ENCODE data around the gene DNAJC4. TPM values are rescaled to one million over a fixed set of nuclear protein-coding genes. Genes with fewer than 3 reads are reported as not detected.

The DNAJC4 gene
- total RNA-seq, 1 experiment from 2014 or later, result 3.5 TPM

DNA sequence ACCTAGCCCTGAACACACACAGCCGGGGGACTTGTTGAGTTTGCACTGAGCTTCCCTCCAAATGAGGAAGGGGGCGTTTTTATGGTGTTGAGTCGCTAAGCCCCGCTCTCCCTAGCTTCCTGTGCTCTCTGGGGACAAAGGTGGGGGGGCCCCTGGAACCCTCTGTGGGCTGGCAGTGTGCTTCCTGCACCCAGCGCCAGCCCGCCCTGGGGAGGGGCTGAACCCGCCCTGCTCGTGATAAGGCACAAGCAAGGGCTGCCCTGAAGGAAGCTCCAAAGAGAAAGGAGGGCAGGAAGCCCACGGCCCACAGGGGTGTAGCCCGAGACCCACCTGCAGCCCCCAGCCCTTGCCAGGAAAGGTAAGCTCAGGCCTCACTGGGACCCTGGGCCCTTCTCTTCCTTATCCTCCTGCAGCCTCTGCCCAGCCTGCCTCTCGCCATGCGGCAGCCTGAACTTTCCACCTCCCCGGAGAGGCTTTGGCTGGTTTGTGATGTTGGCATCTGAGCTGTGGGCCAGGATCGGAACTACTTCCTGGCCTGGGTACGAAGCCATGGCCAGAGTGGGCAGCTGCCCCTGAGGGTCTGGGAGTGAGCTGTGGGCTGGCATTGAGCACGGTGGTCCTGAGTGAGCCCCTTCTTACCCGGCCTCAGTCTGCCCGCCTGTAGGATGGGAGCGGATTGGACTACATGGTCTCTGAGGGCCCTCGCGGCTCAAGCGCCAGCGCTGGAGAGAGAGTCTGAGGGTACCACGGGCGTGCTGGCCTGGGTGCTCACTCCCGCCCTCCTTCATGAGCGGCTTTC, 23.7 kb upstream of the DNAJC4 start, which contains the start of gene FERMT3:
FERMT3 (plus strand) TSS at position 265 of the 799 bp plus-strand sequence. CDS start 644 bp downstream, outside the sequence.
- no peak for DNase-seq
- peaks cover 52% of the 10 kb centered on the region for H3K36me3 ChIP-seq
- H3K9me3 ChIP-seq, result no peaks in the 10 kb centered on the region
- H3K4me3 ChIP-seq, result no peak within 1 kb of the TSS
- no peaks in the 10 kb centered on the region for H3K27me3 ChIP-seq

DNA sequence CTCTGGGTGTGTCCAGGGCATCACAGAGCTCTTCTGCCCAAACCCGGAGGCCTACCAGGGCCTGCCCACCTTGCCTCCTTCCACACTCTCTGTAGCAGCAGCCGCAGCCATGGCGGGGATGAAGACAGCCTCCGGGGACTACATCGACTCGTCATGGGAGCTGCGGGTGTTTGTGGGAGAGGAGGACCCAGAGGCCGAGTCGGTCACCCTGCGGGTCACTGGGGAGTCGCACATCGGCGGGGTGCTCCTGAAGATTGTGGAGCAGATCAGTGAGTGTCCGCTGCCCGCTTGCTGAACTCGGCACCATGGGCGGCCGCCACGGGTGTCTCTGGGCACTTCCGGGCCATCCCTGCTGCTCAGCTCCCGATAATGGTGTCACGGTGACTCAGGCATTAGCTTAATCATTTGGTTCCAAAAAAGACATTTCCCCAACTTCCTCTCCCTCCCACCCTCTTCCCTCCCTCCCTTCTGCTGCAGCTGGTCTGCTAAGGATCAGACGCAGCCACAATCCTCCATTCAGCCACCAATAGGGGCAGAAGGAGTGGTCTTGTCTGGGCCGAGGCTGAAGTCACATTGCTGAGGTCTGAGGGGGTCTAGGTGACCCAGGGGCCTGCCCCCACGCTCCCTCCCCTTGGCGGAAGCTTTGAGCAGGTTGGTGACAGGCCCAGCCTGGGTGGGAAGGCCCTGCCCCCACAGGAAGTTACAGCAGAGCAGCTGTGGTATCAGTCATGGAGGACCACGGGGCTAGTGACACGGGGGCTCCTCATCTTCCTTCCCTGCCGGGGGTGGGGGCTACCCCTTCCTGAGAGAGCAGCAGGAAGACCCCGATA, 22.9 kb upstream of the DNAJC4 start:
- peaks cover 48% of the 10 kb centered on the region for H3K36me3 ChIP-seq
- no peaks in the 10 kb centered on the region for H3K9me3 ChIP-seq
- H3K27me3 ChIP-seq, result no peaks in the 10 kb centered on the region
- no peak overlapping the region for H3K4me3 ChIP-seq
- DNase-seq, result no peak

DNA sequence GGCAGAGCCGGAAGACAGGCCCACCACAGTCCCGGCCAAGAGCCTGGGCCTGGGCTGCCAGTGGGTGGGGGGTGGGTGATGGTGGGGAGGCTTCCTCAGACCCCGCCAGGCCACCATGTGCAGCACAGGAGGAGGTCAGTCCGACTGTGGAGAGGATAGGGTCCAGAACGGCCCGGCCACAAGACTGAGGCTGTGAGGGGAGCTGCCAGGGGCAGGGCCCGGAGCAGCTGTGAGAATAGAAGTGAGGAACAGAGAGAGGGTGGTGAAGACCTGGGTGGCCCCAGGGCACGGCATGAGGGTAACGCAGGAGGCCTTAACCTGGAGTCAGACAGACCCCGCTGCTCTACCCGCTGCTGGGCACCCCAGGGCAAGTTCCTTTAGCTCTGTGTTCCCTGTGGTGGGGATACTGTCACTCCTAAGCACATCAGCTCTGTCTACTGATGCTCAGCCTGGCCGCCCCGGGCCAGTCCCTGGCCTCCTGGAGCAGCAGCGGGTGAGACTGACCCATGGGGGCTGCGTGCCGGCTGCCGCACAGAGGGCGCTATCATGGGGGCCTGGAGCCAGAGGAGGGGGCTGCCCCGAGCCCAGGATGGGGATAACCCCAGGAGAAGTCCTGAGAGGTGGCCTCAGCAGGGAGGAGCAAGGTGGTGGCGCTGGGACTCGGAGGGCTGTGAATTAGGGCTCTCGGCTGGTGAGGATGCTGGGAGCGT, 22.1 kb upstream of the DNAJC4 start:
- Histone ChIP-seq H3K4me3 (no peak overlapping the region), H3K27me3 (no peaks in the 10 kb centered on the region), H3K9me3 (no peaks in the 10 kb centered on the region), H3K36me3 (peaks cover 40% of the 10 kb centered on the region)
- no peak for DNase-seq

DNA sequence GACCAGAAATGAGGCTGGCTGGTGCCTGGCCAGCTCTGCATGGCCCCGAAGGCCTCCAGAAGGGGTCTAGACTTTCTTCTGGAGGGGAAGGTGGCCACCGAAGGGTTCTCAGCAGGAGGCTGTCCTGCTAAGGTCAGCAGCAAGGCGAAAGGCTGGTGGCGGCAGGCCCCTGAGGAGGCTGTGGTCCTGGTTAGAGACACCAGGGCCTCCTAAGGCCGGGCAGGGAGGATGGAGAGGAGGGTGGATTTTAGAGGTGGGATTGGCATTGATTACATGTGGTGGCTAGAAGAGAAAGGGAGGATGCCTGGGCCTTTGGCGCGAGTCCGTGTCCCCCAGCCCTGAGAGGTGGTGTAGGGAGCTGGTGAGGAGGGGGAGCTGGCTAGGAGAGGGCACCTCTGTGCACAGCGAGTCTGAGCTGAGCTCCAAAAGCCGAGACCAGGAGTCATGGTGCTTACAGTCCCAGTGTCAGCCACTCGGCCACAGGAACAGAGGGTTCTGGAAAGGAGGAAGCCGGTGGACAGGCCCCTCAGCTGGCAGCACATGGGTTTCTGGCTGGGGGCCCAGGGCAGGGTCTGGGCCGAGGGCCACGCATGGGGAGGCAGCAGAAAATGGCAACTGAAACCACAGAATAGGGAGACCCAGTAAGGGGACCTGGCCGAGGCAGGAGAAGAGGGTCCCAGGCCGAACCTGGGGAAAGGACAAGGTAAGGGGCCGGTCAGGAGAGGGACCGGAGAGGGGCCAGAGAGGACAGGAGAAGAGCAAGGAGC, 21.4 kb upstream of the DNAJC4 start:
- H3K4me3 ChIP-seq, result no peak overlapping the region
- DNase-seq, result no peak
- H3K27me3 ChIP-seq, result no peaks in the 10 kb centered on the region
- peaks cover 33% of the 10 kb centered on the region for H3K36me3 ChIP-seq
- H3K9me3 ChIP-seq, result no peaks in the 10 kb centered on the region

DNA sequence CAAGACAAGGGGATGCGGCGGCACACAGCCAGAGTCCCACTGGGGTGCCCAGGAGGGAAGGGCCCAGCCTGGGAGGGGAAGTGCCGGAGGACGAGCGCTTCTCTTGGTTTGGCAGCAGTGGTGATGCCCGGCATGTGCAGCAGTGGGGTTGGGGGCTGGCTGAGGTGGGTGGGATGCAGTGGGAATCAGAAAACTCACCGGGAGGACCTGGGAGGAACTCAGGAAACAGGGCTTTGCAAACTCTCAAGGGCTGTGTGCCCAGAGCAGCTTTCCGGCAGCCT, 20.8 kb upstream of the DNAJC4 start:
- Histone ChIP-seq H3K4me3 (no peak overlapping the region), H3K27me3 (no peaks in the 10 kb centered on the region), H3K36me3 (peaks cover 27% of the 10 kb centered on the region), H3K9me3 (no peaks in the 10 kb centered on the region)
- no peak for DNase-seq

GRCh38 chr11:64210301-64211020, 19.9 kb upstream of the DNAJC4 start:
- H3K4me3 ChIP-seq, result no peak overlapping the region
- no peaks in the 10 kb centered on the region for H3K27me3 ChIP-seq
- H3K9me3 ChIP-seq, result no peaks in the 10 kb centered on the region
- no peak for DNase-seq
- peaks cover 18% of the 10 kb centered on the region for H3K36me3 ChIP-seq

DNA sequence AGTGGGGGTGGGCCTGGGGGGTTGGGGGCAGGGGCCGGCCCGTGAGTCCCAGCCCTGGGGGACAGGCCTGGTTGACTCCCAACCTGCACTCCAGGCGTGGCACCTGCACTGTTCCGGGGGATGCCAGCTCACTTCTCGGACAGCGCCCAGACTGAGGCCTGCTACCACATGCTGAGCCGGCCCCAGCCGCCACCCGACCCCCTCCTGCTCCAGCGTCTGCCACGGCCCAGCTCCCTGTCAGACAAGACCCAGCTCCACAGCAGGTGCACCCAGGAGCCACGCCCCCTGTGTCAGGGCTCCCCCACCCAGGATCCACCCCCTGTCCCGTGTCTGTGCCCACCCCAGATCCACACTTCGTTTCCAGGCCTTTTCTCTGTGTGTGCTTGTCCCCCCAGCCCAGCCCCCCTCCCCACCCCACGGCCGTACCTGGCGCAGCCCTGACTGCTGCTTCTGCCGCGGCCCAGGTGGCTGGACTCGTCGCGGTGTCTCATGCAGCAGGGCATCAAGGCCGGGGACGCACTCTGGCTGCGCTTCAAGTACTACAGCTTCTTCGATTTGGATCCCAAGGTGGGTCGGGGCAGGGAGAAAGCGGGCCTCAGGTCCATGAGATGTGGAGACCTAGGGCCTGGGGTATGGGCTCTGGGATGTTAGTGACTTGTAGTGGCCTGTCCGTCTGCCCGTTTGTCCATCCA, 19.0 kb upstream of the DNAJC4 start:
- no peak for DNase-seq
- H3K36me3 ChIP-seq, result peaks cover 9% of the 10 kb centered on the region
- H3K9me3 ChIP-seq, result no peaks in the 10 kb centered on the region
- no peak overlapping the region for H3K4me3 ChIP-seq
- no peaks in the 10 kb centered on the region for H3K27me3 ChIP-seq

DNA sequence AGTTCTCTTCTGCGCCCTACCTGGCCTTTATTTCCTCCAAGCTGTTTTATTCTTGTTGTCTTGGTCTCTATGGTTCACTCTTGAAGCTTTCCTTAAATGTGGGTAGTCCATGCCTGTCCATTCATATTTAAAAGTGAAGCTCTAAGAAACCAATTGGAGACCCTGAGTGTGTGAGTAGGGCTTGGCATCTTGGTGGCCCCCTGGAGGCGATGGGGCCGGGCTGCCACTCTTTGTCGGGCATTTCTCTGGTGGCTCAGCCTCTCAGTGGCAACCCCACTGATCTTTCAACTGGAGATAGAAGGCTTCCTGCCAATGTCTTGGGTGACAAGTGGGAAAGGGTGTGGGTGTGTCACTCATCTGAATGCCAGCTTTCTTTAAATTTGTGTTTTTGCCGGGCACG, 13.5 kb upstream of the DNAJC4 start:
- Histone ChIP-seq H3K36me3 (peaks cover 7% of the 10 kb centered on the region; the same call in 1 of the 2 replicates), H3K4me3 (no peak overlapping the region), H3K27me3 (no peaks in the 10 kb centered on the region), H3K9me3 (no peaks in the 10 kb centered on the region)
- DNase-seq, result no peak

DNA sequence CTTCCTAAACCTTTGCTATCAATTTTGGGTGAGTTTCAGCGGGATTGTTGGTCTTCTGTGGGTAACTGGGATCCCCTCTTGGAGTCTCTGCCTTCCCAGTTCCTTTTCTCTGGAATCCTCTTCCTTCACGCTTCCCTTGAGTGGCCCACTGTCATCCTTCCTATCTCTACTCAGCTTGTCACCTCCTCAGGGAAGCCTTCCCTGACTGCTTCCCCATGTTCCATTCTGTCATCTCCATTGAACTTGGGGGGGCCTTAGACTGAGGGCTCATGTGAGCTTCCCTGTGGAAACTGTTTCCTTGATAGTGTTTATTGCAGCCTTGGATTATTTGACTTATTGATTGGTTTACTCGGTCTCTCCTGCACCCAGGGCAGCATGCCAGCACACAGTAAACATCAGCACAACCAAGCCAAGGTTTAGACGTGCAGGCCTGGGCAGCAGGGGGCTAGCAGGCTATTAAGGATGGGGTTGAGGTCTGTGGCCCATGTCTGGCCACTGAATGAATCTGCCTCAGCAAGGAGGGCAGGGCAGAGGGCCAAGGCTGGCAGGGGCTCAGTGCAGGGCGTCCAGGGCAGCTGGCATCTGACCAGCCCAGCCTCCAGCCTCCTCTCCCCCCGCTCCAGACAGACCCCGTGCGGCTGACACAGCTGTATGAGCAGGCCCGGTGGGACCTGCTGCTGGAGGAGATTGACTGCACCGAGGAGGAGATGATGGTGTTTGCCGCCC, 11.6 kb upstream of the DNAJC4 start:
- Histone ChIP-seq H3K4me3 (no peak overlapping the region), H3K9me3 (no peaks in the 10 kb centered on the region), H3K27me3 (no peaks in the 10 kb centered on the region), H3K36me3 (peaks cover 7% of the 10 kb centered on the region; the same call in 1 of the 2 replicates)
- DNase-seq, result no peak

- no peak for DNase-seq
- Histone ChIP-seq H3K4me3 (no peak overlapping the region), H3K27me3 (no peaks in the 10 kb centered on the region), H3K36me3 (peaks cover 7% of the 10 kb centered on the region; the same call in 1 of the 2 replicates), H3K9me3 (no peaks in the 10 kb centered on the region)
Measured at GRCh38 chr11:64219354-64219684, 11.0 kb upstream of the DNAJC4 start.

DNA sequence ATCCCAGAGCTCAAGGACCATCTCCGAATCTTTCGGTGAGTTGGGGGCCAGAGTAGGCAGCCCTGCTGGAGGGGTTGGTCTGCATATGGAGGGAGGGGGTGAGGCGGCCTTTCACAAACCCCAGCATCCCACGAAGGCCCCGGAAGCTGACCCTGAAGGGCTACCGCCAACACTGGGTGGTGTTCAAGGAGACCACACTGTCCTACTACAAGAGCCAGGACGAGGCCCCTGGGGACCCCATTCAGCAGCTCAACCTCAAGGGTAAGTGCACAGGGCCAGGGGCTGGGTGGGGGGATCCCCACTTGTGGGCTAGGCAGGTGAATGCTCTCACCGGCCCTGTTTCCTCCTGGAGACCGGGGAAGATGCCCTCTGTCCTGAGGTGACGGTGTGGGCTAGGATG, 10.6 kb upstream of the DNAJC4 start:
- DNase-seq, result no peak
- peaks cover 7% of the 10 kb centered on the region; the same call in 1 of the 2 replicates for H3K36me3 ChIP-seq
- H3K4me3 ChIP-seq, result no peak overlapping the region
- H3K27me3 ChIP-seq, result no peaks in the 10 kb centered on the region
- no peaks in the 10 kb centered on the region for H3K9me3 ChIP-seq

DNA sequence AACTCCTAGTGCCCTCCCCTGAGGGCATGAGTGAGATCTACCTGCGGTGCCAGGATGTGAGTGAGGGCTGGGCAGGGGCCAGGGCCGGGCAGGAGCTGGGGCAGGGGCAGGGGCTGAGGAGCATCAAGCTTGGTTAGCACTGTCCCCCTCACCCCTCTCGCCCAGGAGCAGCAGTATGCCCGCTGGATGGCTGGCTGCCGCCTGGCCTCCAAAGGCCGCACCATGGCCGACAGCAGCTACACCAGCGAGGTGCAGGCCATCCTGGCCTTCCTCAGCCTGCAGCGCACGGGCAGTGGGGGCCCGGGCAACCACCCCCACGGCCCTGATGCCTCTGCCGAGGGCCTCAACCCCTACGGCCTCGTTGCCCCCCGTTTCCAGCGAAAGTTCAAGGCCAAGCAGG, 10.1 kb upstream of the DNAJC4 start:
- peaks cover 7% of the 10 kb centered on the region; the same call in 1 of the 2 replicates for H3K36me3 ChIP-seq
- no peak overlapping the region for H3K4me3 ChIP-seq
- H3K27me3 ChIP-seq, result no peaks in the 10 kb centered on the region
- no peak for DNase-seq
- no peaks in the 10 kb centered on the region for H3K9me3 ChIP-seq

DNA sequence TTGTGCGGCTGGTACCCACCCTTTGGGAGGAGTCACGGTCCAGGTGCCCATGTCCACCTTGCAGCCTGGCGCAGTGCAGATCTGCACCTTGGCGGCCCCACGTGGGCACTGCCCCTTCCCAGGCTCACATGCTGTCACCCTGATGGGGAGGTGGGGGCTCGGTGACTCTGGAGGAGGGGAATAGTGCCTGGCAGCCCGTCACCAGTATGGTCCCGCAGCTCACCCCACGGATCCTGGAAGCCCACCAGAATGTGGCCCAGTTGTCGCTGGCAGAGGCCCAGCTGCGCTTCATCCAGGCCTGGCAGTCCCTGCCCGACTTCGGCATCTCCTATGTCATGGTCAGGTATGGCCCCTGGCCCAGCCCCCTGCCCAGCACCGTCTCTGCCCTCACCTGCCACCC, 9.6 kb upstream of the DNAJC4 start:
- Histone ChIP-seq H3K27me3 (no peaks in the 10 kb centered on the region), H3K4me3 (no peak overlapping the region), H3K36me3 (peaks cover 7% of the 10 kb centered on the region; the same call in 1 of the 2 replicates), H3K9me3 (no peaks in the 10 kb centered on the region)
- no peak for DNase-seq

DNA sequence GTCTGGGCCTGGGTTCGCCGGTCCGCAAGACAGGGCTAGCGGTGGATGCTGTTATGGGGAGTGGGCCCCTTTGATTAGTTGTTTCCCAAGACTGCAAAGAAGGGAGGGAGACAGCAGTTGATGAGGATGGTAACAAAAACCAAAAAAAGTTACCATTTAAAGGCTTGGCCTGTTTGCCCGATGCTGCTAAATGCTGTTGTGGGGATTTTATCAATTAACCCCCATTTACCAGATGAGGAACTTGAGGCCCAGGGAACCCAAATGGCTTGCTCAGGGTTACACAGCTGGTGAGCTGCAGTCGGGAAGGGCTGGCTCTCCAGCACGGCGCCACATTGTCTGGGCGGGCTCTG, 7.7 kb upstream of the DNAJC4 start:
- Histone ChIP-seq H3K27me3 (no peaks in the 10 kb centered on the region), H3K9me3 (no peaks in the 10 kb centered on the region), H3K4me3 (no peak overlapping the region), H3K36me3 (peaks cover 7% of the 10 kb centered on the region; the same call in 1 of the 2 replicates)
- no peak for DNase-seq

DNA sequence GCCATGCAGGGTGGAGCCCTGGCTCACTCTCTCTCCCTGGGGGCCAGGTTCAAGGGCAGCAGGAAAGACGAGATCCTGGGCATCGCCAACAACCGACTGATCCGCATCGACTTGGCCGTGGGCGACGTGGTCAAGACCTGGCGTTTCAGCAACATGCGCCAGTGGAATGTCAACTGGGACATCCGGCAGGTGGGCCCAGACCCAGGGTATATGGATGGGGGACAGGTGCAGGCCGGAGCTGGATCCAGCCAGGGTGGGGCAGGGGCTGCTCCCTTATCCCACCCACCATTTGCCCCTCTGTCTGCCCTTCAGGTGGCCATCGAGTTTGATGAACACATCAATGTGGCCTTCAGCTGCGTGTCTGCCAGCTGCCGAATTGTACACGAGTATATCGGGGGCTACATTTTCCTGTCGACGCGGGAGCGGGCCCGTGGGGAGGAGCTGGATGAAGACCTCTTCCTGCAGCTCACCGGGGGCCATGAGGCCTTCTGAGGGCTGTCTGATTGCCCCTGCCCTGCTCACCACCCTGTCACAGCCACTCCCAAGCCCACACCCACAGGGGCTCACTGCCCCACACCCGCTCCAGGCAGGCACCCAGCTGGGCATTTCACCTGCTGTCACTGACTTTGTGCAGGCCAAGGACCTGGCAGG, 7.2 kb upstream of the DNAJC4 start:
- DNase-seq, result no peak
- Histone ChIP-seq H3K9me3 (no peaks in the 10 kb centered on the region), H3K27me3 (no peaks in the 10 kb centered on the region), H3K36me3 (peaks cover 7% of the 10 kb centered on the region; the same call in 1 of the 2 replicates), H3K4me3 (no peak overlapping the region)
